Endodermal cell (in vitro differentiated cells): ENCODE results near the gene MUC2. TPM values are rescaled to one million over a fixed set of nuclear protein-coding genes. Genes with fewer than 3 reads are reported as not detected.

ENCODE experiments used
- DNase-seq: peaks from one replicate; pipeline ENCODE4 v3.0.0-alpha.2; 2017
- H3K27ac ChIP-seq: 2 replicates; pipeline ENCODE4 v1.5.1; 2013; ENCODE audit warnings: mild to moderate bottlenecking, low read depth, low read length, moderate library complexity
- H3K27me3 ChIP-seq: 2 replicates; pipeline ENCODE4 v1.6.1; 2013; ENCODE audit warnings: mild to moderate bottlenecking, low read length, moderate library complexity; ENCODE audit not compliant: insufficient read depth, control insufficient read depth, poor library complexity, severe bottlenecking
- H3K36me3 ChIP-seq: 2 replicates; pipeline ENCODE4 v1.7.0; 2013; ENCODE audit warnings: mild to moderate bottlenecking, low read length, moderate library complexity; ENCODE audit not compliant: control insufficient read depth, insufficient read depth
- H3K4me1 ChIP-seq: one replicate; pipeline ENCODE4 v1.7.0; 2013; ENCODE audit warnings: low read length; ENCODE audit not compliant: control insufficient read depth, insufficient read depth
- H3K4me3 ChIP-seq: 2 replicates; pipeline ENCODE4 v1.5.1; 2013; ENCODE audit warnings: mild to moderate bottlenecking, low read length, moderate library complexity
- H3K9ac ChIP-seq: 2 replicates; pipeline ENCODE4 v1.6.1; 2013; ENCODE audit warnings: mild to moderate bottlenecking, low read length, moderate library complexity; ENCODE audit not compliant: poor library complexity, severe bottlenecking; ENCODE audit errors: extremely low read depth
- H3K9me3 ChIP-seq: 2 replicates; pipeline ENCODE4 v1.6.1; 2013; ENCODE audit warnings: mild to moderate bottlenecking, low read length, moderate library complexity; ENCODE audit not compliant: control insufficient read depth
- H3K27ac Mint-ChIP-seq: 2 replicates; pipeline ENCODE4 v1.8.0; 2020; ENCODE audit warnings: mixed read lengths
- H3K27me3 Mint-ChIP-seq: 2 replicates; pipeline ENCODE4 v1.8.0; 2021; ENCODE audit warnings: mild to moderate bottlenecking, mixed read lengths; ENCODE audit not compliant: insufficient read depth
- H3K36me3 Mint-ChIP-seq: 2 replicates; pipeline ENCODE4 v1.8.0; 2020; ENCODE audit warnings: low read depth, mixed read lengths
- H3K4me1 Mint-ChIP-seq: 2 replicates; pipeline ENCODE4 v1.8.0; 2020; ENCODE audit warnings: mixed read lengths
- H3K4me3 Mint-ChIP-seq: 2 replicates; pipeline ENCODE4 v1.8.0; 2020; ENCODE audit warnings: mild to moderate bottlenecking, moderate library complexity, mixed read lengths
- H3K9me3 Mint-ChIP-seq: 2 replicates; pipeline ENCODE4 v1.8.0; 2020; ENCODE audit warnings: mild to moderate bottlenecking, mixed read lengths
- WGBS, 2 experiments: methylation state at CpG; one replicate each; pipeline versions ENCODE4 v1.1.5 to v1.1.7; 2013; ENCODE audit warnings: missing lambda C conversion rate in 2 of 2, mixed read lengths in 1 of 2; ENCODE audit not compliant: insufficient coverage in 1 of 2, insufficient read length in 1 of 2; 5-methylcytosine and 5-hydroxymethylcytosine counted together
- total RNA-seq, 2 donors: library from RNA; stranded (reverse); fragmentation: NEBNext Ultra II Directional in 1 of 2; extraction: Animal tissue kit (Norgen Biotek cat#: 25700) in 1 of 2; gene quantifications; 2 replicates in 1 of 2; 3 replicates in 1 of 2; pipeline ENCODE4 v1.2.1, GENCODE V29; 2021
- TF ChIP-seq, protein P1 (sequence below): fragments of 200-600 bp; sonication (generic); conservative IDR thresholded peaks from 2 replicates; pipeline ENCODE4 v1.5.0; 2021; ENCODE audit warnings: antibody characterized with exemption, mild to moderate bottlenecking

Gene MUC2
- total RNA-seq, 2 donors from 2014 or later, result not detected

DNA sequence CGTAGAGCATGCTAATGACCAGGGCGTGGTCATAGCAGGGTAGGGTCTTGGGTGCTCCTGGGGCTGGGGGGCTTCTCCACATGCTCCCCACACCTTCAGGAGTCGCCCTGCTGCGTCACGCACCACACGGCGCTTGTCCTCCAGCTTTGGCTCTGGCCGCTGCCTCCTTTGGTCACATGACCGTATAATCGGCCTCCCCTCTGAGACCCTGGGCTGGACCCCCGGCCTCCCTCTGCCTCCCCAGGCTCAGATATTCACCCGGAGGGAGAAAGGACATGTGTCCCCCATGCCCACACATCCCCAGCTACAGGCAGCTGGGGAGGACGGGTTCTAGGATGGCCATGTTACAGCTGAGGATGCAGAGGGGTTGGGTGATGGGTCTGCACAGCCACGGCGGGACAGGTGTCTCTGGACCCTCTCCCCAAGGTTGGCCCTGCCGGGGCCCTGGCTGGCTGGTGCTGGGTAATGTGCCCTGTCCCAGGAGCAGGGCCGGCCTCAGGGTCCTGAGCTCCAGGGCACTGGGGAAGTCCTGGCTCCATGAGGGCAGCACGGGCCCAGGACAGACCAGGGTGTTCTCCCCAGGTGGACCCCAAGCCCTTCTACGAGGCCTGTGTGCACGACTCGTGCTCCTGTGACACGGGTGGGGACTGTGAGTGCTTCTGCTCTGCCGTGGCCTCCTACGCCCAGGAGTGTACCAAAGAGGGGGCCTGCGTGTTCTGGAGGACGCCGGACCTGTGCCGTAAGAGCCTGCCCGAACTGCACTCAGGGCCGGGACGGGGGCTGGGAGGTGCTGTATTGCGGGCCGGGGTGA lies 14.5 kb downstream of the MUC2 start:
- 93 to 96% methylated on average over 26 to 33 of the region's 33 CpGs for WGBS, 2 experiments
- Histone ChIP-seq H3K4me1 (no peaks in the 10 kb centered on the region), H3K36me3 (no peaks in the 10 kb centered on the region), H3K27ac (no peak overlapping the region), H3K9ac (no peak overlapping the region), H3K4me3 (no peak overlapping the region), H3K27me3 (no peaks in the 10 kb centered on the region), H3K9me3 (no peaks in the 10 kb centered on the region)
- no peak for DNase-seq
- no peaks in the 10 kb centered on the region for H3K36me3 Mint-ChIP-seq
- no peak overlapping the region for H3K27ac Mint-ChIP-seq
- TF ChIP-seq, protein P1, sequence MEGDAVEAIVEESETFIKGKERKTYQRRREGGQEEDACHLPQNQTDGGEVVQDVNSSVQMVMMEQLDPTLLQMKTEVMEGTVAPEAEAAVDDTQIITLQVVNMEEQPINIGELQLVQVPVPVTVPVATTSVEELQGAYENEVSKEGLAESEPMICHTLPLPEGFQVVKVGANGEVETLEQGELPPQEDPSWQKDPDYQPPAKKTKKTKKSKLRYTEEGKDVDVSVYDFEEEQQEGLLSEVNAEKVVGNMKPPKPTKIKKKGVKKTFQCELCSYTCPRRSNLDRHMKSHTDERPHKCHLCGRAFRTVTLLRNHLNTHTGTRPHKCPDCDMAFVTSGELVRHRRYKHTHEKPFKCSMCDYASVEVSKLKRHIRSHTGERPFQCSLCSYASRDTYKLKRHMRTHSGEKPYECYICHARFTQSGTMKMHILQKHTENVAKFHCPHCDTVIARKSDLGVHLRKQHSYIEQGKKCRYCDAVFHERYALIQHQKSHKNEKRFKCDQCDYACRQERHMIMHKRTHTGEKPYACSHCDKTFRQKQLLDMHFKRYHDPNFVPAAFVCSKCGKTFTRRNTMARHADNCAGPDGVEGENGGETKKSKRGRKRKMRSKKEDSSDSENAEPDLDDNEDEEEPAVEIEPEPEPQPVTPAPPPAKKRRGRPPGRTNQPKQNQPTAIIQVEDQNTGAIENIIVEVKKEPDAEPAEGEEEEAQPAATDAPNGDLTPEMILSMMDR, result no peak
- peaks cover 5% of the 10 kb centered on the region for H3K9me3 Mint-ChIP-seq
- H3K4me3 Mint-ChIP-seq, result no peak overlapping the region
- H3K4me1 Mint-ChIP-seq, result no peaks in the 10 kb centered on the region
- no peaks in the 10 kb centered on the region for H3K27me3 Mint-ChIP-seq

DNA sequence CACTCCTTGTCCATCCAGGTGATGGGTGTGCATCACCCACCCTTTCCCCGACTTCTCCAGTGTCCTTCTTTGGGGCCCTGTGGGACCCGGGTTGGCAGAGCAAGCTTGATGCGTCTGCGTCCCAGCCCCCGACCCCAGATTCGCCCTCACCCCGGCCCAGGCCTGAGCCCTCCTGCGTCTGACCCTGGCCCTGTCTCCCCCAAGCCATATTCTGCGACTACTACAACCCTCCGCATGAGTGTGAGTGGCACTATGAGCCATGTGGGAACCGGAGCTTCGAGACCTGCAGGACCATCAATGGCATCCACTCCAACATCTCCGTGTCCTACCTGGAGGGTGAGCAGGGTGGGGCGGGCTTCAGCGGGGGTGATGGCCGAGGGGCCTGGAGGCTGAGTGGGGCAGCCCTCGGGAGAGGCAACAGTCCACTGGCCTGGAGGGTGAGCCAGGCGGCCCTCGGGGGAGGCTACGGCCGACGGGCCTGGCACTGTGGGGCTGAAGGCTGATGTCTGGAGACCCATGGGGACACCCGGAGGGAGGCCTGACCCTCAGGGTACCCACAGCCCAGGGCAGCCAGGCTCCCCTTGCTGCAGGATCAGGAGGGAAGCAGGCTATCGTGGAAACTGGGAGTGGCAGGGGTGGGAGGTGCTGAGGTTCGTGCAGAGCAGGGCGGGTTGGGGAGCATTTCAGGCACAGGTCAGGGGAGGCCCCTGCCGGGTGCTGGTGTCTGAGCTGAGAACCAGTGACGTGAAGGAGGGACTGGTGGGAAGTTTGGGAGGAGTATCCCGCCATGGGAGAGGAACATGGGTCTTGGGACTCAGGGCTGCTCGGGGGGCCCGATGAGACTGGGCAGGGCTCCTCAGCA lies 15.3 kb downstream of the MUC2 start:
- 89 to 90% methylated on average over 21 to 31 of the region's 31 CpGs for WGBS, 2 experiments
- no peaks in the 10 kb centered on the region for H3K4me1 ChIP-seq
- TF ChIP-seq, protein P1, result no peak
- Mint-ChIP-seq H3K4me1 (no peaks in the 10 kb centered on the region), H3K27ac (no peak overlapping the region), H3K4me3 (no peak overlapping the region), H3K27me3 (no peaks in the 10 kb centered on the region), H3K36me3 (no peaks in the 10 kb centered on the region), H3K9me3 (peaks cover 6% of the 10 kb centered on the region)
- H3K9me3 ChIP-seq, result no peaks in the 10 kb centered on the region
- no peak overlapping the region for H3K27ac ChIP-seq
- H3K36me3 ChIP-seq, result no peaks in the 10 kb centered on the region
- DNase-seq, result no peak
- H3K27me3 ChIP-seq, result no peaks in the 10 kb centered on the region
- H3K4me3 ChIP-seq, result no peak overlapping the region
- H3K9ac ChIP-seq, result no peak overlapping the region

DNA sequence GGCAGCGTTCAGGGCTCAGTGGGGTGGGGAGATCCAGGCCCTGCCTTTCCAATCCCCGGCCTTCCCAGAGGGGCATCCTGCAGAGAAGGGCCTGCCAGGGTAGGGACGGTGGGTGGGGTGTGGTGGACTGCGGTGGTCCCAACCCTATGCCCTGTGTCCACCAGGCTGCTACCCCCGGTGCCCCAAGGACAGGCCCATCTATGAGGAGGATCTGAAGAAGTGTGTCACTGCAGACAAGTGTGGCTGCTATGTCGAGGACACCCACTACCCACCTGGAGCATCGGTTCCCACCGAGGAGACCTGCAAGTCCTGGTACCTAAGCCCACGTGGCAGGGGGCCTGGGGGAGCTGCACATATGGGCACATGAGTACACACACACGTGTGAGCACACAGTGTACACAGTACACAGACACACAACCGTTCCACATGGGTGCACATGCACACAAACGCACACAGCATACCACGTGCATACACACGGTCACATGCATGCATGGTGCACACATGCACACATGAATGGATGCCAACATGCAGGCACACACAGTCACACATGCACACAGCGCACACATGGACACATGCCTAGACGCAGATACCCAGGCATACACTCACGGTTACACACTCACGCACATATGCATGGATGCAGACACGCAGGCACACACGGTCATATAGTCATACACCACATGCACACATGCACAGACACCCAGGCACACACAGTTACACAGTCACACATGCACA lies 16.1 kb downstream of the MUC2 start:
- H3K4me3 Mint-ChIP-seq, result no peak overlapping the region
- Histone ChIP-seq H3K9ac (no peak overlapping the region), H3K4me3 (no peak overlapping the region), H3K36me3 (no peaks in the 10 kb centered on the region), H3K27ac (no peak overlapping the region), H3K4me1 (no peaks in the 10 kb centered on the region), H3K9me3 (no peaks in the 10 kb centered on the region), H3K27me3 (no peaks in the 10 kb centered on the region)
- H3K9me3 Mint-ChIP-seq, result peaks cover 12% of the 10 kb centered on the region
- no peak overlapping the region for H3K27ac Mint-ChIP-seq
- 87 to 92% methylated on average over 11 to 20 of the region's 20 CpGs for whole genome bisulfite sequencing, 2 experiments
- DNase-seq, result no peak
- TF ChIP-seq, protein P1, result no peak
- no peaks in the 10 kb centered on the region for H3K36me3 Mint-ChIP-seq
- H3K4me1 Mint-ChIP-seq, result no peaks in the 10 kb centered on the region
- no peaks in the 10 kb centered on the region for H3K27me3 Mint-ChIP-seq
